Astrocyte (in vitro differentiated cells and primary cell): ENCODE data around the gene CPXM1.

Source experiments
- EZH2 ChIP-seq: IDR thresholded peaks from 2 replicates; pipeline ENCODE4 v1.6.1; 2012; ENCODE audit warnings: mild to moderate bottlenecking, low read length, inconsistent platforms; ENCODE audit not compliant: insufficient read depth
- TF ChIP-seq, protein P1 (sequence below): IDR thresholded peaks from 2 replicates; pipeline ENCODE4 v1.5.1; 2011; ENCODE audit warnings: low read depth, mild to moderate bottlenecking, inconsistent platforms, low read length, moderate library complexity; ENCODE audit not compliant: insufficient read depth

- TF ChIP-seq EZH2: peak; percentile 72
- TF ChIP-seq, protein P1, sequence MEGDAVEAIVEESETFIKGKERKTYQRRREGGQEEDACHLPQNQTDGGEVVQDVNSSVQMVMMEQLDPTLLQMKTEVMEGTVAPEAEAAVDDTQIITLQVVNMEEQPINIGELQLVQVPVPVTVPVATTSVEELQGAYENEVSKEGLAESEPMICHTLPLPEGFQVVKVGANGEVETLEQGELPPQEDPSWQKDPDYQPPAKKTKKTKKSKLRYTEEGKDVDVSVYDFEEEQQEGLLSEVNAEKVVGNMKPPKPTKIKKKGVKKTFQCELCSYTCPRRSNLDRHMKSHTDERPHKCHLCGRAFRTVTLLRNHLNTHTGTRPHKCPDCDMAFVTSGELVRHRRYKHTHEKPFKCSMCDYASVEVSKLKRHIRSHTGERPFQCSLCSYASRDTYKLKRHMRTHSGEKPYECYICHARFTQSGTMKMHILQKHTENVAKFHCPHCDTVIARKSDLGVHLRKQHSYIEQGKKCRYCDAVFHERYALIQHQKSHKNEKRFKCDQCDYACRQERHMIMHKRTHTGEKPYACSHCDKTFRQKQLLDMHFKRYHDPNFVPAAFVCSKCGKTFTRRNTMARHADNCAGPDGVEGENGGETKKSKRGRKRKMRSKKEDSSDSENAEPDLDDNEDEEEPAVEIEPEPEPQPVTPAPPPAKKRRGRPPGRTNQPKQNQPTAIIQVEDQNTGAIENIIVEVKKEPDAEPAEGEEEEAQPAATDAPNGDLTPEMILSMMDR: no peak
Observed at GRCh38 chr20:2749951-2750490, 50.4 kb downstream of the CPXM1 start.
